GM12865 (cell line): ENCODE results near the gene PPP1R7.

Source experiments
- DNase-seq: peaks from one replicate; pipeline ENCODE4 v3.0.0; 2010; ENCODE audit warnings: low read depth
- H3K4me3 ChIP-seq: 2 replicates; pipeline ENCODE4 v1.5.1; 2011; ENCODE audit warnings: mild to moderate bottlenecking, low read depth, low read length, control low read depth
- TF ChIP-seq, protein P1 (sequence below): IDR thresholded peaks from 2 replicates; pipeline ENCODE4 v1.5.1; 2011; ENCODE audit warnings: low read length, control low read depth, low read depth, inconsistent platforms; ENCODE audit not compliant: insufficient read depth; ENCODE audit errors: missing control alignments

PPP1R7 gene

GRCh38 chr2:241121008-241121407 lies 29.3 kb upstream of the PPP1R7 start:
- no peak overlapping the region for H3K4me3 ChIP-seq
- TF ChIP-seq, protein P1, sequence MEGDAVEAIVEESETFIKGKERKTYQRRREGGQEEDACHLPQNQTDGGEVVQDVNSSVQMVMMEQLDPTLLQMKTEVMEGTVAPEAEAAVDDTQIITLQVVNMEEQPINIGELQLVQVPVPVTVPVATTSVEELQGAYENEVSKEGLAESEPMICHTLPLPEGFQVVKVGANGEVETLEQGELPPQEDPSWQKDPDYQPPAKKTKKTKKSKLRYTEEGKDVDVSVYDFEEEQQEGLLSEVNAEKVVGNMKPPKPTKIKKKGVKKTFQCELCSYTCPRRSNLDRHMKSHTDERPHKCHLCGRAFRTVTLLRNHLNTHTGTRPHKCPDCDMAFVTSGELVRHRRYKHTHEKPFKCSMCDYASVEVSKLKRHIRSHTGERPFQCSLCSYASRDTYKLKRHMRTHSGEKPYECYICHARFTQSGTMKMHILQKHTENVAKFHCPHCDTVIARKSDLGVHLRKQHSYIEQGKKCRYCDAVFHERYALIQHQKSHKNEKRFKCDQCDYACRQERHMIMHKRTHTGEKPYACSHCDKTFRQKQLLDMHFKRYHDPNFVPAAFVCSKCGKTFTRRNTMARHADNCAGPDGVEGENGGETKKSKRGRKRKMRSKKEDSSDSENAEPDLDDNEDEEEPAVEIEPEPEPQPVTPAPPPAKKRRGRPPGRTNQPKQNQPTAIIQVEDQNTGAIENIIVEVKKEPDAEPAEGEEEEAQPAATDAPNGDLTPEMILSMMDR: no peak
- no peak for DNase-seq

DNA sequence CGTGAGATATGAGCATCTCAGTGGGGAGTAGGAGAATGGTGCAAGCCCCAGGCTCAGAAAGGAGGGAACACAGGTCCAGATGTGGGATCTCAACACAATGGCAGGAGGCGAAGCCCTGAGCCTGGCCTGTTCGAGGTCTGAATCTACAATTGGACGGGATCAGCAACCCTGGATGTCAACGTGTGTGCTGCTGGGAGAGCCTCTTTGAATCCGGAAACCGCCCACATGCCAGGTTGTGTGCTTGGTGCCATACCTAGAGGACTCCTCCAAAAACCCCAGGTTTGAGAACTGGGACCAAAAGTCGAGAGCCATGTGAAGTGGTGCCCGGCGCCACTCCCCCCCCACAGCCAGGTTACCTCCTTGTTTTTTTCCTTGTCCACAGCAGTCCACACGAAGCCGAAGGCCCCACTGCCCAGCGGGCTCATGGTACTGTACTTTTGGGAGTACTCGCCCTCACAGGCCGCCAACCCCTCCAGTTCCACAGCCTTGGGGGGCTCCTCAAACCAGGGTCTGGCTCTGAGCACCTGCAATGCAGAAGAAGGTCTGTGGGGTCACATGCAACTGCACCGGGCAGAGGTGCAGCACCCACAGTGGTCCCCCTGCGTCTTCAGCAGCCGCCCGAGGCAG lies 27.8 kb upstream of the PPP1R7 start:
- H3K4me3 ChIP-seq: no peak overlapping the region
- TF ChIP-seq, protein P1: no peak
- no peak for DNase-seq

DNA sequence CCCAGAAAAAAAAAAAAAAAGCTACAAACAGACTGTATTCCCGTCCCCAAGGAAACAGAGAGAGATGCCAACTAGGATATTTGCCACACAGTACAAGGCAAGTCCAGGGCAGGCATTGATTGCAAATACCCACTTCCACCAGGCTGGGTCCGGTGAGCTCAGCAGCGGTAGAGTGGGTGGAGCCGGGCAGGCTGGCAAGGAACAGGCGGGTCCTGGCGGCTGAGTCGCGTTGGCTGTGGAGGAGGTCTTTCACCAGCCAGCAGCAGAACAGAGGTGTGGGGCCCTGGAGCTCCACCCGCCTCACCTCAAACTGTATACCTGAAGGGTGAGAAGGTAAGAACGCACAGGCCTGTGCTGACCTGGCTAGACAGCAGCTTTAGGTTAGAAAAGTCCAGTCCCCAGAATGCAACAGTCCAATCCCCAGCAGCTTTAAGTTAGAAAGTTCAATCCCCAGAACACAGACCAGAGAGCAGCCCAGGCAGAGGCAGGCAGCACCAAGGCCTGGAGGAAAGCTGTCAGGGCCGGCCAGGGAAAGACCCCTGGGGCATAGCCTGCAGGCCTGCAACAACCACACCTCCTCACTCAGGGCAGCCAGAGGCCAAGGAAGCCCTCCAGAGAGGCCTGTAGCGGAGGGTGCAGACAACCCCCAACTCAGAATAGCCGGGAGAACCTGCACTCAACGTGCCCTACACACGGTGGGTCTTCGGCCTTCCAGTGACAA lies 26.3 kb upstream of the PPP1R7 start:
- TF ChIP-seq, protein P1: no peak
- no peak overlapping the region for H3K4me3 ChIP-seq

GRCh38 chr2:241125626-241126025 lies 24.6 kb upstream of the PPP1R7 start:
- TF ChIP-seq, protein P1: no peak
- no peak for DNase-seq
- H3K4me3 ChIP-seq: peak overlapping the region; percentile 46

More for the DNA sequence above, 26.3 kb upstream of the PPP1R7 start:
- DNase-seq: no peak

- DNase-seq: no peak
- TF ChIP-seq, protein P1: no peak
- H3K4me3 ChIP-seq: peak overlapping the region; percentile 46
Measured at GRCh38 chr2:241126201-241126611, 24.1 kb upstream of the PPP1R7 start.

DNA sequence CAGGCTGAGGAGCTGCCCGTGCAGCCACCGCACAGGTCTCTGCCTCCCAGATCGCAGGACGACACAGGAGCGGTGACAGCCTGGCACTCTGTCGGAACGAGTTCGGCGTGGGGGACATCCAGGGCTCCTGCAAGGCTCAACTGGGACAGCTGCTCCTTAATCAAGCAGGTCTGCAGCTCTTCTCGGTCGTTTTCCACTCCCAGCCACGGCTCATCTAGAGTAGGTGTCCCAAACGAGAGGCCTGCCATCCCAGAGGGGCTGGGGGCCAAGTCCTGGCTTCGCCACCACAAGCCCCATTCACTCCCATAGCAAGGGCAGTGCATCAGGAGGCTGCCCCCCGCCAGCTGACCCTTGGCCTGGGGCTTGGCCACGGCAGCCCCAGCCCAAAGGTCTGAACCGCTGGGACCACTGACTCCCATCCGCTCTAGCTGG lies 23.5 kb upstream of the PPP1R7 start:
- H3K4me3 ChIP-seq: peak overlapping the region; percentile 0; the same call in 1 of the 2 replicates
- TF ChIP-seq, protein P1: no peak
- DNase-seq: no peak
